ENCODE results near the gene AAGAB. TPM values are rescaled to one million over a fixed set of nuclear protein-coding genes. Genes with fewer than 3 reads are reported as not detected.

Gene AAGAB
- polyA plus RNA-seq, 1 donor from 2014 or later, result 114 TPM

- H4K20me1 ChIP-seq (ENCODE audit: insufficient read depth), result no peaks in the 10 kb centered on the region
- H3K27ac ChIP-seq (ENCODE audit: low read length), result peak overlapping the region; percentile 78
- H3K9me3 ChIP-seq (ENCODE audit: low read length), result no peaks in the 10 kb centered on the region
- peaks cover 5% of the 10 kb centered on the region for H3F3A ChIP-seq (ENCODE audit: insufficient read depth, low read length, poor library complexity, severe bottlenecking)
- no peaks in the 10 kb centered on the region for H3K9me2 ChIP-seq (ENCODE audit: insufficient read depth, low read length)
- H3K9ac ChIP-seq (ENCODE audit: low read length), result peak overlapping the region; percentile 81
- H3K4me3 ChIP-seq (ENCODE audit: low read length), result peak overlapping the region; percentile 81
- TF ChIP-seq CTCF (IDR thresholded peaks at IDR 0.05; ENCODE audit: poor library complexity, severe bottlenecking) (no peak), RAD21 (conservative IDR thresholded peaks at IDR 0.05) (no peak), EZH2 (IDR thresholded peaks at IDR 0.05; ENCODE audit: borderline replicate concordance, insufficient read depth, low read length, poor library complexity, severe bottlenecking) (no peak), EP300 (conservative IDR thresholded peaks at IDR 0.05; ENCODE audit: poor library complexity, severe bottlenecking) (no peak), TAF1 (IDR thresholded peaks at IDR 0.05; ENCODE audit: low read depth) (no peak), MXI1 (conservative IDR thresholded peaks at IDR 0.05; ENCODE audit: poor library complexity, severe bottlenecking) (no peak), POLR2AphosphoS5 (IDR thresholded peaks at IDR 0.05) (no peak), SMC3 (conservative IDR thresholded peaks at IDR 0.05; ENCODE audit: poor library complexity) (no peak), REST (IDR thresholded peaks at IDR 0.05; ENCODE audit: borderline replicate concordance) (no peak)
- H2AFZ ChIP-seq (ENCODE audit: low read depth, low read length), result peak overlapping the region; percentile 46
- H3K36me3 ChIP-seq (ENCODE audit: insufficient read depth, low read length), result no peaks in the 10 kb centered on the region
- peaks cover 38% of the 10 kb centered on the region for H3K79me2 ChIP-seq (replicated peaks; ENCODE audit: insufficient read depth, low read length)
- peak overlapping the region; percentile 79 for H3K4me2 ChIP-seq (ENCODE audit: low read length)
- H3K27me3 ChIP-seq (ENCODE audit: insufficient read depth, low read depth, low read length), result no peaks in the 10 kb centered on the region
These were observed 768 bp downstream of the AAGAB start for GRCh38 chr15:67253549-67254237.

GRCh38 chr15:67253101-67253500 is 1.4 kb downstream of the AAGAB start:
- no peak overlapping the region for H2AFZ ChIP-seq (ENCODE audit: low read depth, low read length)
- peaks cover 42% of the 10 kb centered on the region for H3K79me2 ChIP-seq (replicated peaks; ENCODE audit: insufficient read depth, low read length)
- no peaks in the 10 kb centered on the region for H3K9me3 ChIP-seq (ENCODE audit: low read length)
- H3K27ac ChIP-seq (ENCODE audit: low read length), result no peak overlapping the region
- no peak overlapping the region for H3K9ac ChIP-seq (ENCODE audit: low read length)
- H3K27me3 ChIP-seq (ENCODE audit: insufficient read depth, low read depth, low read length), result no peaks in the 10 kb centered on the region
- no peak for TF ChIP-seq EZH2 (IDR thresholded peaks at IDR 0.05; ENCODE audit: borderline replicate concordance, insufficient read depth, low read length, poor library complexity, severe bottlenecking)
- TF ChIP-seq SMC3 (conservative IDR thresholded peaks at IDR 0.05; ENCODE audit: poor library complexity), result no peak
- TF ChIP-seq MXI1 (conservative IDR thresholded peaks at IDR 0.05; ENCODE audit: poor library complexity, severe bottlenecking), result no peak
- no peak for TF ChIP-seq POLR2AphosphoS5 (IDR thresholded peaks at IDR 0.05)
- no peak for TF ChIP-seq REST (IDR thresholded peaks at IDR 0.05; ENCODE audit: borderline replicate concordance)
- no peak for TF ChIP-seq TAF1 (IDR thresholded peaks at IDR 0.05; ENCODE audit: low read depth)
- TF ChIP-seq RAD21 (conservative IDR thresholded peaks at IDR 0.05), result no peak
- no peak for TF ChIP-seq CTCF (IDR thresholded peaks at IDR 0.05; ENCODE audit: poor library complexity, severe bottlenecking)
- peak overlapping the region; percentile 79 for H3K4me2 ChIP-seq (ENCODE audit: low read length)
- peaks cover 5% of the 10 kb centered on the region for H3F3A ChIP-seq (ENCODE audit: insufficient read depth, low read length, poor library complexity, severe bottlenecking)
- H3K36me3 ChIP-seq (ENCODE audit: insufficient read depth, low read length), result no peaks in the 10 kb centered on the region
- peak overlapping the region; percentile 81 for H3K4me3 ChIP-seq (ENCODE audit: low read length)
- no peaks in the 10 kb centered on the region for H4K20me1 ChIP-seq (ENCODE audit: insufficient read depth)
- no peaks in the 10 kb centered on the region for H3K9me2 ChIP-seq (ENCODE audit: insufficient read depth, low read length)

Measured in neural cell (in vitro differentiated cells).